Measurements from ENCODE around the gene ST6GAL1.
"Not testable (repeated sequence)": the region's sequence is repeated elsewhere in the genome, so short reads cannot be mapped to it uniquely, and the experiment has no call there.

ST6GAL1 gene

GRCh38 chr3:186990277-186990676, 60.0 kb downstream of the ST6GAL1 start:
- TF ChIP-seq, protein P1, sequence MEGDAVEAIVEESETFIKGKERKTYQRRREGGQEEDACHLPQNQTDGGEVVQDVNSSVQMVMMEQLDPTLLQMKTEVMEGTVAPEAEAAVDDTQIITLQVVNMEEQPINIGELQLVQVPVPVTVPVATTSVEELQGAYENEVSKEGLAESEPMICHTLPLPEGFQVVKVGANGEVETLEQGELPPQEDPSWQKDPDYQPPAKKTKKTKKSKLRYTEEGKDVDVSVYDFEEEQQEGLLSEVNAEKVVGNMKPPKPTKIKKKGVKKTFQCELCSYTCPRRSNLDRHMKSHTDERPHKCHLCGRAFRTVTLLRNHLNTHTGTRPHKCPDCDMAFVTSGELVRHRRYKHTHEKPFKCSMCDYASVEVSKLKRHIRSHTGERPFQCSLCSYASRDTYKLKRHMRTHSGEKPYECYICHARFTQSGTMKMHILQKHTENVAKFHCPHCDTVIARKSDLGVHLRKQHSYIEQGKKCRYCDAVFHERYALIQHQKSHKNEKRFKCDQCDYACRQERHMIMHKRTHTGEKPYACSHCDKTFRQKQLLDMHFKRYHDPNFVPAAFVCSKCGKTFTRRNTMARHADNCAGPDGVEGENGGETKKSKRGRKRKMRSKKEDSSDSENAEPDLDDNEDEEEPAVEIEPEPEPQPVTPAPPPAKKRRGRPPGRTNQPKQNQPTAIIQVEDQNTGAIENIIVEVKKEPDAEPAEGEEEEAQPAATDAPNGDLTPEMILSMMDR (conservative IDR thresholded peaks at IDR 0.05; ENCODE audit: low read depth, low read length), result no peak
- no peak overlapping the region for H3K4me3 ChIP-seq (ENCODE audit: low read depth, low read length)
- DNase-seq (ENCODE audit: low read depth), result no peak

DNA sequence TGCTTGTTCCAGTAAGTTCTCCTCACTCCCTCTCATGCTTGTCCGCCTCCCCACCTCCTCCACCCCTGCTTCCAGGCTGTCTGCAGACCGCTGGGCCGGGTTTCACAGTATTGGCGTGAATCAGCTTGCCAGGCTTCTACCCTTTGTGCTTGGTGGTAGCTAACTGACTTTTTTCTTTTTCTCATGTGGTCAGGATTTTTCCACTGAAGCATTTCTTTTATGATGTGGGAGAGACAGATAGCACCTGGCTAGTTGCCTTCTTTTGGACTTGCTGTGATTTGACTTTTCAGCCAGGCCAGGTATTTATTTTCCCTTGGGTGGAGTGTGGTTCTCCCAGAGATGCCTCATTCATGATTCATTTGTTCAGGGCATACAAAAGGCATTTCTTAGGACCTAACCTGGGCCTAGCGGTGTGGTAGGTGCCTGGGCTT, 60.6 kb downstream of the ST6GAL1 start:
- peak; percentile 66 for DNase-seq (ENCODE audit: low read depth)
- TF ChIP-seq, protein P1 (conservative IDR thresholded peaks at IDR 0.05; ENCODE audit: low read depth, low read length), result no peak
- no peak overlapping the region for H3K4me3 ChIP-seq (ENCODE audit: low read depth, low read length)

- DNase-seq (ENCODE audit: low read depth), result no peak
- TF ChIP-seq, protein P1 (conservative IDR thresholded peaks at IDR 0.05; ENCODE audit: low read depth, low read length), result no peak
- H3K4me3 ChIP-seq (ENCODE audit: low read depth, low read length), result no peak overlapping the region
Measured at GRCh38 chr3:186991470-186991869, 61.1 kb downstream of the ST6GAL1 start.

DNA sequence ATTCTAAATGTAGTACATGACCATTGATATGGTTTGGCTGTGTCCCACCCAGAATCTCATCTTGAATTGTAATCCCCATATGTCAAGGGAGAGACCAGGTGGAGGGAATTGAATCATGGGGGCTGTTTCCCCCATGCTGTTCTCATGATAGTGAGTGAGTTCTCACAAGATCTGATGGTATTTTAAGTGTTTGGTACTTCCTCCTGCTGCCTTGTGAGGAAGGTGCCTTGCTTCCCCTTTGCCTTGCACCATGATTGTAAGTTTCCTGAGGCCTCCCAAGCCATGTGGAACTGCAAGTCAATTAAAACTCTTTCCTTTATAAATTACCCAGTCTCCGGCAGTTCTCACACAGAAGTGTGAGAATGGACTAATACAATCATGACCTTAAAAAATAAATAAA, 61.8 kb downstream of the ST6GAL1 start:
- not testable (repeated sequence) for H3K4me3 ChIP-seq (ENCODE audit: low read depth, low read length); DNase-seq (ENCODE audit: low read depth)

DNA sequence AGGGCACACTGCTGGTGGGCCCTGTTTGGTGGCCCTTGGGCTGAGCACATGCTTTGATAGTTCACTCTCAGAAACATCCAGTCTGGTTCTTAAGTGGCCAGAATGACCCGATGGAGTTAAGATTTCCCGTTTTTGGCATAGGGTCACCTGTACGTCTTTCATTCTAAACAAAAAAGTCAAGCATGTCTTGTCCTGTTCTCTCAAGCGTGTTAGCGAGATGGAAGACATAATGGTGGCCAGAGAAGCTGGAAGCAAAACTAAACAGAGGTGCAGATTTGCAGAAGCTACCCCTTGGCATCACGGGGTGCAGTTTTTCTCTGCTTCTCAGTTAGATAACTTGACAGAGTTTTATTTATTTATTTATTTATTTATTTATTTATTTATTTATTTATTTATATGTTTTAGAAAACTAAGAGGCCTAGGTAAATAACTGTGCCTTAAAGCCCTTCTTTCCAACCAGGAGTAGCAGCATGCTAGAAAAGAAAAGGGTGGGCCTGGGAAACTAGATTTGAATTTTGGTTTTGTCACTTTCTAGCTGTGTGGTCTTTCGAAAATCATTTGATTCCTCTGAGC, 63.0 kb downstream of the ST6GAL1 start:
- DNase-seq (ENCODE audit: low read depth), result no peak
- TF ChIP-seq, protein P1 (conservative IDR thresholded peaks at IDR 0.05; ENCODE audit: low read depth, low read length), result no peak
- H3K4me3 ChIP-seq (ENCODE audit: low read depth, low read length), result no peak overlapping the region

- TF ChIP-seq, protein P1 (conservative IDR thresholded peaks at IDR 0.05; ENCODE audit: low read depth, low read length), result no peak
- DNase-seq (ENCODE audit: low read depth), result no peak
Measured at GRCh38 chr3:186994000-186994955, 64.0 kb downstream of the ST6GAL1 start.

GRCh38 chr3:186996356-186996755, 66.0 kb downstream of the ST6GAL1 start:
- no peak overlapping the region for H3K4me3 ChIP-seq (ENCODE audit: low read depth, low read length)
- no peak for DNase-seq (ENCODE audit: low read depth)
- TF ChIP-seq, protein P1 (conservative IDR thresholded peaks at IDR 0.05; ENCODE audit: low read depth, low read length), result no peak

More at GRCh38 chr3:186994000-186994955, 64.0 kb downstream of the ST6GAL1 start:
- H3K4me3 ChIP-seq (ENCODE audit: low read depth, low read length), result no peak overlapping the region

Measured in choroid plexus epithelial cell (primary cell).